HG03196 (cell line): ENCODE data around the gene RC3H1.

Source experiments
- ATAC-seq: cut with Tn5 transposase; IDR thresholded peaks from one replicate; pipeline ENCODE4 v1.9.1; 2021; ENCODE audit not compliant: unreplicated experiment

Gene RC3H1

DNA sequence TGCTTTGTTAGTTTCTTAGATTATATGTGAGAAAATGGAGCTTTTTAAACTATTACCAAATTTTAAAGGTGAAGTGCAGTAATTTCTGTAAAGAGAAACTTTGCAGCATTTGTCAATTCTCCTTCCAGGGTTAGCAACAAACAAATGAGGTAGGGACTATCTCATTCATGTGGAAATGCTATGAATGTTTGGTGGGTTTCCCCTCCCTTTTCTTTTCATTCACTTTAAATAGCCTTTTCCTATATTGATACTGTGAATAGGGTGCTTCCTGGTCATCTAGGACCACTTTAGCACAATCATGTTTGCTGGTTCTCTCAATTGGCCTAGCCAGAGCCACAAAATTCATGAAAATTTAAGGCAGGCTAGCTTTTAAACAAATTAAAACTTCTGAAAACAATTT is 133.4 kb downstream of the RC3H1 start:
- ATAC-seq: no peak

DNA sequence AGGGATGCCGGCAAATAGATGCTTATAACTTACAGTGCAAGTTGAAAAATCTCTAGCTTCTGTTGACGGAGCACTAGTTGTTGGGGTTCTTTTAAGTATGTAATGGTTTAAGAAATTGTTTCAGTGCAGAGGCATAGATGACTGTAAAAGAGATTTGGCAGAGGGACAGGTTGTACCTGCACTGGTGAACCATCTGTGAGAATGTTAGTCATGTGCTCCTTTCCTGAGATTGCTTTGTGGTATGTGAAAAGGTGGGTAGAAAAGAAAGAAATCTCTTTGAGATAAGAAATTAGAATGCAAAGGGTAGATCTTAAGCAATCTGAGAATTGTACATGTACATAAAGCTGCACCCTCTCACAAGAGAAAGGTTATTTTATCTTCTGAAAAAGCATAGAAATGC is 134.5 kb downstream of the RC3H1 start:
- ATAC-seq: no peak

DNA sequence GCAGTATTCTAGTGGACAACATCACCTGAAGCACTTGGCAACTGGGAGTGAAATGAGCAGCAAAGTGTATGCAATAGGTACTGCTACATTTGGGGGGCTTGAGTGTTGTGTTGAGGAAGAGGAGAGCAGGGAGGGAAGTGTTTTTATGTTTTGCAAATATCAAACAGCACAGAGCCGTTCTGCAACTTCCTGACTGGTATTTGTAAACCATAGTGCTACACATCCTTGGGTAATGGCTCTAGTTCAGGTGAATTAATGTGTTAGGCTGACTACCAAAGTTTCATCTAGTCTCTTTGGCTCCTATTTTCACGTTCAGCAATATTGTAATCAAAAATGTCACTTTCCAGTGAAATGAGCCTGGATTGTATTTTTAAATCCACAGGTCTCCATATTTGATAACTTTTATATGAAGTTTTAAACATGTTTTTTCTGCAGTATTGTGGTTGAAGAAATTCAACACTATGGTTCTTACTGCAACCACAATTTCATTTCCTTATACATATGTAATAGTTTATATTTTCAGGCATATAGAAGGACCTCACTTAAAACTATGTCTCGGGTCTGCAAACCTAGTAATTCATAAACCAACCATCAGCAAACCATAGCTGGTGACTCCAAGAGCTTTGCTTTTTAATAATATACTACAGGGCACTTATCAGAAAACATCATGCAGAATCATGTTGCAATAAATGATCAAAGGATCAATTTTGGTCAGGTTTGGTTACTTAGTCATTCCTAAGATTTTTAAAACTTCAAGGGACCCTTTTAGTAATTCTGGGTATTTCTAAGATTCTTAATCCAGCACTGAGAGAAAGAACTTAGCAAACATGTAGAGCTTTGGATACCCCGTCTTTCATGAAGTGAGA is 135.2 kb downstream of the RC3H1 start:
- ATAC-seq: no peak

DNA sequence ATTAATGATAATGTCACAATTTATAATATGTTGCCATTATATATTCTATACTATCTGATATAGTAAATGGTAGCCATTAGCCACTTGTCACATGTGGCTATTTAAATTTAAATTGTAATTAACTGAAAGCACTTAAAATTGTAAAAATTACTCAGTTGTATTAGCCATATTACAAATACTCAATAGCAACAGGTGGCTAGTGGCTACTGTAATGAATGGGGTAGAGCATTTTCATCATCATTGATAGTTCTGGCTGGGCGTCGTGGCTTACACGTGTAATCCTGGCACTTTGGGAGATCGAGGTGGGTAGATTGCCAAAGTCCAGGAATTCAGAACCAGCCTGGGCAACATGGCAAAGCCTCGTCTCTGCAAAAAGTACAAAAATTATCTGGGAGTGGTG is 137.5 kb downstream of the RC3H1 start:
- ATAC-seq: no peak
